Measurements from ENCODE around the gene AQP12A.

- no peak for TF ChIP-seq CTCF (IDR thresholded peaks at IDR 0.05)
- no peak for TF ChIP-seq EZH2 (IDR thresholded peaks at IDR 0.05; ENCODE audit: borderline replicate concordance, insufficient read depth, low read depth, low read length, poor library complexity, severe bottlenecking)
Measured at GRCh38 chr2:240717181-240717641, 25.5 kb downstream of the AQP12A start.
